Adrenal gland (tissue), 5 donors: ENCODE results near the gene LPCAT2.

Experiments
- POLR2A ChIP-seq, 2 donors: fragments of 450-650 bp; IDR thresholded peaks; one replicate each; pipeline ENCODE4 v1.6.1; 2017; ENCODE audit warnings: antibody characterized with exemption in 2 of 2, mild to moderate bottlenecking in 2 of 2, moderate library complexity in 1 of 2
- TF ChIP-seq, protein P1 (sequence below), 6 experiments: fragments of 450-650 bp in 4 of 6; fragments of 200-600 bp in 2 of 6; sonication (generic) in 1 of 6; IDR thresholded peaks; 1 replicate in 5 of 6; 2 replicates in 1 of 6; pipeline versions ENCODE4 v1.5.1 to v1.8.0; 2016 to 2021; ENCODE audit warnings: antibody characterized with exemption in 6 of 6, mild to moderate bottlenecking in 2 of 6, moderate library complexity in 1 of 6
- donor health status: DM: no; HTN: no; CAD: no.

DNA sequence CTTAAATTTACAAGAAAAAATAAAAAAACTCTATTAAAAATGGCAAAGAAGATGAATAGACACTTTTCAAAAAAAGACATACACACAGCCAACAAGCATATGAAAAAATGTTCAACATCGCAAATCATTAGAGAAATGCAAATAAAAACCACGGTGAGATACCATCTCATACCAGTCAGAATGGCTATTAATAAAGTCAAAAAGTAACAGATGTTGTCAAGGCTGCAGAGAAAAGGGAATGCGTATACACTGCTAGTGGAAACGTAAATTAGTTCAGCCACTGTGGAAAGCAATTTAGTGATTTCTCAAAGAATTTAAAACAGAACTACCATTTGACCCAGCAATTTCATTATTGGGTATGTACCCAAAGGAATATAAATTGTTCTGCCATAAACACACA is 89.1 kb downstream of the LPCAT2 start:
- TF ChIP-seq, protein P1, sequence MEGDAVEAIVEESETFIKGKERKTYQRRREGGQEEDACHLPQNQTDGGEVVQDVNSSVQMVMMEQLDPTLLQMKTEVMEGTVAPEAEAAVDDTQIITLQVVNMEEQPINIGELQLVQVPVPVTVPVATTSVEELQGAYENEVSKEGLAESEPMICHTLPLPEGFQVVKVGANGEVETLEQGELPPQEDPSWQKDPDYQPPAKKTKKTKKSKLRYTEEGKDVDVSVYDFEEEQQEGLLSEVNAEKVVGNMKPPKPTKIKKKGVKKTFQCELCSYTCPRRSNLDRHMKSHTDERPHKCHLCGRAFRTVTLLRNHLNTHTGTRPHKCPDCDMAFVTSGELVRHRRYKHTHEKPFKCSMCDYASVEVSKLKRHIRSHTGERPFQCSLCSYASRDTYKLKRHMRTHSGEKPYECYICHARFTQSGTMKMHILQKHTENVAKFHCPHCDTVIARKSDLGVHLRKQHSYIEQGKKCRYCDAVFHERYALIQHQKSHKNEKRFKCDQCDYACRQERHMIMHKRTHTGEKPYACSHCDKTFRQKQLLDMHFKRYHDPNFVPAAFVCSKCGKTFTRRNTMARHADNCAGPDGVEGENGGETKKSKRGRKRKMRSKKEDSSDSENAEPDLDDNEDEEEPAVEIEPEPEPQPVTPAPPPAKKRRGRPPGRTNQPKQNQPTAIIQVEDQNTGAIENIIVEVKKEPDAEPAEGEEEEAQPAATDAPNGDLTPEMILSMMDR (IDR thresholded peaks at IDR 0.05) = no peak
- TF ChIP-seq POLR2A (IDR thresholded peaks at IDR 0.05) = no peak
